Loucy (cell line): ENCODE results near the gene ANTXRL.
"Not testable (repeated sequence)": the region's sequence is repeated elsewhere in the genome, so short reads cannot be mapped to it uniquely, and the experiment has no call there.

ENCODE experiments used
- H2AFZ ChIP-seq: fragments of 200-600 bp; sonication (generic); 2 replicates; pipeline ENCODE4 v1.6.0; 2016; ENCODE audit warnings: antibody characterized with exemption, mild to moderate bottlenecking, low read length, moderate library complexity
- H3F3A ChIP-seq: fragments of 200-600 bp; 2 replicates; pipeline ENCODE4 v1.6.0; 2016; ENCODE audit warnings: antibody characterized with exemption, low read depth, mild to moderate bottlenecking
- H3K27me3 ChIP-seq: fragments of 200-600 bp; sonication (generic); 2 replicates; pipeline ENCODE4 v1.6.1; 2014; ENCODE audit warnings: low read length, mild to moderate bottlenecking; ENCODE audit not compliant: insufficient read depth, poor library complexity, severe bottlenecking
- H3K36me3 ChIP-seq: fragments of 200-600 bp; sonication (generic); 2 replicates; pipeline ENCODE4 v1.6.1; 2016; ENCODE audit warnings: low read length; ENCODE audit not compliant: insufficient read depth
- H3K4me1 ChIP-seq: fragments of 200-600 bp; sonication (generic); 2 replicates; pipeline ENCODE4 v1.5.1; 2014; ENCODE audit warnings: low read length, mild to moderate bottlenecking; ENCODE audit not compliant: insufficient read depth, poor library complexity, severe bottlenecking
- H3K4me2 ChIP-seq: fragments of 200-600 bp; sonication (generic); 2 replicates; pipeline ENCODE4 v1.6.0; 2014; ENCODE audit warnings: antibody characterized with exemption, low read length, low read depth, mild to moderate bottlenecking; ENCODE audit not compliant: poor library complexity, severe bottlenecking
- H3K4me3 ChIP-seq: fragments of 200-600 bp; sonication (generic); 2 replicates; pipeline ENCODE4 v1.5.1; 2014; ENCODE audit warnings: low read length, mild to moderate bottlenecking, mixed read lengths; ENCODE audit not compliant: poor library complexity, severe bottlenecking
- H3K79me2 ChIP-seq: fragments of 200-600 bp; sonication (generic); 2 replicates; pipeline ENCODE4 v1.6.1; 2014; ENCODE audit warnings: low read length; ENCODE audit not compliant: insufficient read depth
- H3K9ac ChIP-seq: fragments of 200-600 bp; sonication (generic); 2 replicates; pipeline ENCODE4 v1.6.0; 2014; ENCODE audit warnings: mild to moderate bottlenecking, low read depth, low read length, moderate library complexity; ENCODE audit not compliant: poor library complexity, severe bottlenecking
- H3K9me2 ChIP-seq: fragments of 200-600 bp; sonication (generic); replicated peaks from 2 replicates; pipeline ENCODE4 v1.6.1; 2016; ENCODE audit warnings: low read depth, low read length, mixed read lengths
- H3K9me3 ChIP-seq: fragments of 200-600 bp; sonication (generic); 2 replicates; pipeline ENCODE4 v1.6.1; 2014; ENCODE audit warnings: mild to moderate bottlenecking, antibody characterized with exemption, low read length, low read depth; ENCODE audit not compliant: insufficient read depth
- H4K20me1 ChIP-seq: fragments of 200-600 bp; sonication (generic); 2 replicates; pipeline ENCODE4 v1.6.0; 2014; ENCODE audit warnings: antibody characterized with exemption, low read length, mild to moderate bottlenecking; ENCODE audit not compliant: insufficient read depth, poor library complexity, severe bottlenecking
- CTCF ChIP-seq: fragments of 200-600 bp; sonication (generic); conservative IDR thresholded peaks from 2 replicates; pipeline ENCODE4 v1.5.1; 2014; ENCODE audit warnings: mild to moderate bottlenecking, antibody characterized with exemption, low read length
- EZH2phosphoT487 ChIP-seq: fragments of 200-600 bp; IDR thresholded peaks from 2 replicates; pipeline ENCODE4 v1.6.1; 2018; ENCODE audit warnings: antibody characterized with exemption, mild to moderate bottlenecking, moderate library complexity, borderline replicate concordance

The ANTXRL gene

GRCh38 chr10:46293832-46294640, 7.2 kb downstream of the ANTXRL start:
- no peak overlapping the region for H3K9ac ChIP-seq
- no peaks in the 10 kb centered on the region for H3K27me3 ChIP-seq
- H3K4me1 ChIP-seq, result peaks cover 26% of the 10 kb centered on the region

DNA sequence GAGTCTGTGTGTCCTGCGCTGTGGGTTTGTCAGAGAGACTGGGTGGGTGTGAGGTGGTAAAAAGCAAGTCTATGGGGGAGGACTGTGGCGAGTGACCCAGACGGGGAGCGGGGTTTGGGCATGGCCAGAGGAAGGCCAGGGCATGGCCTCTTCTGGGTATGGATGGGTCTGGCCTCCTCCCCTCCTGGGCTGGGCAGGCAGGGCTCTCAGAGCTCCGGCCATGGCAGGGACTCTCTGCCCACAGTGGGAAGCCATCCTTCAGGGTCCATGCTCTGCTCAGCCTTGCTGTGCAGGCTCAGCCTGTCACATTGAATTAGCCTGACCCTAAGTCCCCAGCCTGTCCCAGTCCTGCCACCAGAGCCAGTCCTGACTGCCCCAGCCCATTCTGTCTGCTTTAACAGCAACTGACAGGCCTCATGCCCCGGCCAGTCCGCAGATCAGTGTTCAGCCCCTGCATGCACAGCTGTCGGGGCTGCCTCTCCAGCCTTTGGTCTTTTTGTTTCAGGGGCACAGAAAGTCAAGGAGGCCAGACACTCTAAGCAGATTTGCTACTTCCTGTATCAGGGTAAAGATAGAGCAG, 7.9 kb downstream of the ANTXRL start:
- H3K4me2 ChIP-seq, result no peak overlapping the region
- no peak for TF ChIP-seq CTCF
- TF ChIP-seq EZH2phosphoT487, result no peak
- no peak overlapping the region for H2AFZ ChIP-seq
- no peaks in the 10 kb centered on the region for H4K20me1 ChIP-seq
- no peaks in the 10 kb centered on the region for H3K36me3 ChIP-seq
- no peaks in the 10 kb centered on the region for H3K79me2 ChIP-seq
- H3K4me3 ChIP-seq, result no peak overlapping the region
- H3K9me3 ChIP-seq, result no peaks in the 10 kb centered on the region
- H3K9me2 ChIP-seq, result no peaks in the 10 kb centered on the region
- H3K27me3 ChIP-seq, result no peaks in the 10 kb centered on the region
- no peak overlapping the region for H3K9ac ChIP-seq
- H3F3A ChIP-seq, result no peaks in the 10 kb centered on the region
- peaks cover 33% of the 10 kb centered on the region for H3K4me1 ChIP-seq

More at GRCh38 chr10:46293832-46294640, 7.2 kb downstream of the ANTXRL start:
- no peaks in the 10 kb centered on the region for H3F3A ChIP-seq
- H3K9me3 ChIP-seq, result no peaks in the 10 kb centered on the region
- TF ChIP-seq EZH2phosphoT487 (no peak), CTCF (peak; percentile 25; the same call in 1 of the 2 replicates)
- H3K79me2 ChIP-seq, result no peaks in the 10 kb centered on the region
- H3K36me3 ChIP-seq, result no peaks in the 10 kb centered on the region
- no peaks in the 10 kb centered on the region for H3K9me2 ChIP-seq
- no peak overlapping the region for H2AFZ ChIP-seq
- no peaks in the 10 kb centered on the region for H4K20me1 ChIP-seq
- no peak overlapping the region for H3K4me3 ChIP-seq
- H3K4me2 ChIP-seq, result no peak overlapping the region

GRCh38 chr10:46295350-46296010, 8.7 kb downstream of the ANTXRL start:
- not testable (repeated sequence) for H3K4me2 ChIP-seq, H3K36me3 ChIP-seq
- peaks cover 40% of the 10 kb centered on the region for H3K4me1 ChIP-seq

More at GRCh38 chr10:46295350-46296010, 8.7 kb downstream of the ANTXRL start:
- not testable (repeated sequence) for H3F3A ChIP-seq, H3K9ac ChIP-seq, H4K20me1 ChIP-seq, H2AFZ ChIP-seq, H3K9me2 ChIP-seq, H3K4me3 ChIP-seq, H3K9me3 ChIP-seq, H3K79me2 ChIP-seq, H3K27me3 ChIP-seq
